ENCODE measurements around the gene LDB2.
A peak's percentile ranks its signal among the peaks of the same experiment; 100 is the strongest.

Gene LDB2

GRCh38 chr4:16767861-16768260 is 130.6 kb downstream of the LDB2 start:
- H3K4me3 ChIP-seq (ENCODE audit: low read depth, low read length): no peak overlapping the region
- no peak for DNase-seq (ENCODE audit: low read depth)
- TF ChIP-seq CTCF (IDR thresholded peaks at IDR 0.05; ENCODE audit: low read depth, low read length) (no peak), POLR2A (IDR thresholded peaks at IDR 0.05; ENCODE audit: extremely low read depth, insufficient read length) (no peak), MAX (IDR thresholded peaks at IDR 0.05; ENCODE audit: low read depth, low read length) (no peak), MYC (IDR thresholded peaks at IDR 0.05; ENCODE audit: low read depth, low read length) (no peak)

- TF ChIP-seq POLR2A (IDR thresholded peaks at IDR 0.05; ENCODE audit: extremely low read depth, insufficient read length) (no peak), MYC (IDR thresholded peaks at IDR 0.05; ENCODE audit: low read depth, low read length) (no peak), CTCF (IDR thresholded peaks at IDR 0.05; ENCODE audit: low read depth, low read length) (no peak), MAX (IDR thresholded peaks at IDR 0.05; ENCODE audit: low read depth, low read length) (no peak)
- DNase-seq (ENCODE audit: low read depth): no peak
- H3K4me3 ChIP-seq (ENCODE audit: low read depth, low read length): no peak overlapping the region
Measured at GRCh38 chr4:16767251-16767650, 131.2 kb downstream of the LDB2 start.

GRCh38 chr4:16765546-16765945 is 132.9 kb downstream of the LDB2 start:
- DNase-seq (ENCODE audit: low read depth): no peak

GRCh38 chr4:16764622-16765021 is 133.8 kb downstream of the LDB2 start:
- TF ChIP-seq MAX (IDR thresholded peaks at IDR 0.05; ENCODE audit: low read depth, low read length) (no peak), POLR2A (IDR thresholded peaks at IDR 0.05; ENCODE audit: extremely low read depth, insufficient read length) (no peak), MYC (IDR thresholded peaks at IDR 0.05; ENCODE audit: low read depth, low read length) (no peak), CTCF (IDR thresholded peaks at IDR 0.05; ENCODE audit: low read depth, low read length) (peak; percentile 10)
- H3K4me3 ChIP-seq (ENCODE audit: low read depth, low read length): no peak overlapping the region
- DNase-seq (ENCODE audit: low read depth): peak; percentile 10

More at GRCh38 chr4:16765546-16765945, 132.9 kb downstream of the LDB2 start:
- TF ChIP-seq POLR2A (IDR thresholded peaks at IDR 0.05; ENCODE audit: extremely low read depth, insufficient read length) (no peak), MAX (IDR thresholded peaks at IDR 0.05; ENCODE audit: low read depth, low read length) (no peak), MYC (IDR thresholded peaks at IDR 0.05; ENCODE audit: low read depth, low read length) (no peak), CTCF (IDR thresholded peaks at IDR 0.05; ENCODE audit: low read depth, low read length) (no peak)
- H3K4me3 ChIP-seq (ENCODE audit: low read depth, low read length): no peak overlapping the region

- no peak for DNase-seq (ENCODE audit: low read depth)
- TF ChIP-seq CTCF (IDR thresholded peaks at IDR 0.05; ENCODE audit: low read depth, low read length): no peak
- TF ChIP-seq POLR2A (IDR thresholded peaks at IDR 0.05; ENCODE audit: extremely low read depth, insufficient read length): no peak
- no peak for TF ChIP-seq MYC (IDR thresholded peaks at IDR 0.05; ENCODE audit: low read depth, low read length)
- no peak for TF ChIP-seq MAX (IDR thresholded peaks at IDR 0.05; ENCODE audit: low read depth, low read length)
- no peak overlapping the region for H3K4me3 ChIP-seq (ENCODE audit: low read depth, low read length)
Measured at GRCh38 chr4:16760617-16761363, 137.7 kb downstream of the LDB2 start.
